Tibial nerve (tissue), 4 donors: ENCODE data around the gene NFATC1. TPM values are rescaled to one million over a fixed set of nuclear protein-coding genes. Genes with fewer than 3 reads are reported as not detected.

ENCODE experiments used
- DNase-seq, 2 donors: peaks; one replicate each; pipeline ENCODE4 v3.0.0-alpha.2; 2019; ENCODE audit warnings: low spot score in 2 of 2
- H3K27ac ChIP-seq, 4 donors: fragments of 200-600 bp; sonication (generic) in 3 of 4; one replicate each; pipeline ENCODE4 v1.5.1; 2017 to 2019; ENCODE audit warnings: mild to moderate bottlenecking in 1 of 4
- H3K27me3 ChIP-seq, 2 donors: fragments of 200-600 bp; sonication (generic) in 1 of 2; one replicate each; pipeline versions ENCODE4 v1.5.1 to v1.6.0; 2017 to 2019
- H3K36me3 ChIP-seq, 3 donors: fragments of 200-600 bp; sonication (generic); one replicate each; pipeline ENCODE4 v1.5.1; 2018 to 2019
- H3K4me1 ChIP-seq, 4 donors: fragments of 200-600 bp; sonication (generic) in 3 of 4; one replicate each; pipeline ENCODE4 v1.5.1; 2017 to 2019
- H3K4me3 ChIP-seq, 4 donors: fragments of 200-600 bp; sonication (generic) in 3 of 4; one replicate each; pipeline ENCODE4 v1.5.1; 2017 to 2019; ENCODE audit warnings: mild to moderate bottlenecking in 1 of 4, moderate library complexity in 1 of 4
- H3K9me3 ChIP-seq, 4 donors: fragments of 200-600 bp; sonication (generic) in 3 of 4; one replicate each; pipeline ENCODE4 v1.5.1; 2017 to 2019
- CTCF ChIP-seq, 5 experiments: fragments of 200-600 bp in 3 of 5; fragments of 450-650 bp in 2 of 5; sonication (generic) in 3 of 5; IDR thresholded peaks; one replicate each; pipeline ENCODE4 v1.5.1; 2016 to 2019; ENCODE audit warnings: antibody characterized with exemption in 5 of 5, mild to moderate bottlenecking in 3 of 5, moderate library complexity in 2 of 5
- EP300 ChIP-seq, 2 donors: sonication (generic); formaldehyde crosslinking; IDR thresholded peaks; one replicate each; pipeline ENCODE4 v1.6.1; 2017; ENCODE audit warnings: antibody characterized with exemption in 2 of 2, mild to moderate bottlenecking in 1 of 2
- POLR2A ChIP-seq, 2 donors: fragments of 450-650 bp; IDR thresholded peaks; one replicate each; pipeline ENCODE4 v1.6.1; 2017; ENCODE audit warnings: antibody characterized with exemption in 2 of 2, mild to moderate bottlenecking in 2 of 2, moderate library complexity in 2 of 2
- WGBS, 2 donors: methylation state at CpG; one replicate each; pipeline ENCODE4 v1.1.5; 2018; 5-methylcytosine and 5-hydroxymethylcytosine counted together
- total RNA-seq, 4 donors: library from RNA; depleted of rRNA; stranded (reverse); fragments of >200 nt; gene quantifications; one replicate each; pipeline ENCODE4 v1.1.0, GENCODE V29; 2016

Gene NFATC1
- total RNA-seq, 4 donors from 2014 or later = 33.7 to 48.6 (median 37.8) TPM

GRCh38 chr18:79523736-79524180 lies 128.0 kb downstream of the NFATC1 start:
- H3K4me1 ChIP-seq = peaks cover 0 to 37% (median 23%) of the 10 kb centered on the region in 4 donors
- H3K27ac ChIP-seq = peak overlapping the region in 3 of 4 donors; percentile 13 to 73 (median 60)
- no peaks in the 10 kb centered on the region for H3K9me3 ChIP-seq
- peak overlapping the region in 1 of 4 donors; percentile 17 for H3K4me3 ChIP-seq
- no peaks in the 10 kb centered on the region for H3K27me3 ChIP-seq
- 53 to 64% methylated on average over 13 of the region's 13 CpGs for WGBS, 2 donors
- TF ChIP-seq CTCF (IDR thresholded peaks at IDR 0.05) (no peak), POLR2A (IDR thresholded peaks at IDR 0.05) (no peak), EP300 (IDR thresholded peaks at IDR 0.05) (no peak)
- H3K36me3 ChIP-seq = peaks cover 0 to 27% (median 0%) of the 10 kb centered on the region in 3 donors
- no peak for DNase-seq

GRCh38 chr18:79524181-79525078 lies 128.7 kb downstream of the NFATC1 start:
- no peak for TF ChIP-seq EP300 (IDR thresholded peaks at IDR 0.05)
- no peak for TF ChIP-seq CTCF (IDR thresholded peaks at IDR 0.05)
- no peak for TF ChIP-seq POLR2A (IDR thresholded peaks at IDR 0.05)
- H3K27ac ChIP-seq = peak overlapping the region in 3 of 4 donors; percentile 13 to 69 (median 60)
- peak overlapping the region in 1 of 4 donors; percentile 17 for H3K4me3 ChIP-seq
- 89% methylated on average over 62 to 63 of the region's 63 CpGs for WGBS, 2 donors
- peak in 1 of 2 donors; percentile 4 for DNase-seq
- H3K4me1 ChIP-seq = peaks cover 0 to 44% (median 23%) of the 10 kb centered on the region in 4 donors
- peaks cover 0 to 33% (median 0%) of the 10 kb centered on the region in 3 donors for H3K36me3 ChIP-seq
- no peaks in the 10 kb centered on the region for H3K27me3 ChIP-seq
- no peaks in the 10 kb centered on the region for H3K9me3 ChIP-seq

GRCh38 chr18:79525556-79526467 lies 130.1 kb downstream of the NFATC1 start:
- peak overlapping the region in 2 of 4 donors; percentile 1 to 25 for H3K4me3 ChIP-seq
- H3K27ac ChIP-seq = peak overlapping the region in 1 of 4 donors; percentile 70
- no peak for TF ChIP-seq CTCF (IDR thresholded peaks at IDR 0.05)
- peak in 1 of 2 donors; percentile 9 for TF ChIP-seq EP300 (IDR thresholded peaks at IDR 0.05)
- peaks cover 0 to 37% (median 23%) of the 10 kb centered on the region in 4 donors for H3K4me1 ChIP-seq
- 52 to 61% methylated on average over 17 to 35 of the region's 39 CpGs for WGBS, 2 donors
- DNase-seq = peak; percentile 41 to 43
- H3K9me3 ChIP-seq = no peaks in the 10 kb centered on the region
- H3K27me3 ChIP-seq = no peaks in the 10 kb centered on the region
- H3K36me3 ChIP-seq = peaks cover 0 to 37% (median 0%) of the 10 kb centered on the region in 3 donors

GRCh38 chr18:79526468-79527460 lies 131.0 kb downstream of the NFATC1 start:
- 81 to 83% methylated on average over 34 to 44 of the region's 44 CpGs for WGBS, 2 donors
- Histone ChIP-seq H3K4me1 (peaks cover 0 to 37% (median 23%) of the 10 kb centered on the region in 4 donors), H3K9me3 (no peaks in the 10 kb centered on the region), H3K27me3 (no peaks in the 10 kb centered on the region), H3K4me3 (peak overlapping the region in 1 of 4 donors; percentile 25), H3K27ac (peak overlapping the region in 1 of 4 donors; percentile 70), H3K36me3 (peaks cover 0 to 37% (median 0%) of the 10 kb centered on the region in 3 donors)
- no peak for DNase-seq
- no peak for TF ChIP-seq CTCF (IDR thresholded peaks at IDR 0.05)
- no peak for TF ChIP-seq EP300 (IDR thresholded peaks at IDR 0.05)
- TF ChIP-seq POLR2A (IDR thresholded peaks at IDR 0.05) = no peak
